ENCODE results near the gene USH2A. TPM values are rescaled to one million over a fixed set of nuclear protein-coding genes. Genes with fewer than 3 reads are reported as not detected.

USH2A gene
- total RNA-seq, 1 experiment from 2014 or later, result not detected

- Histone ChIP-seq H3K9ac (ENCODE audit: low read length) (no peak overlapping the region), H3K36me3 (ENCODE audit: control insufficient read depth in 1 of 2, insufficient read depth in 2 of 2, low read length in 2 of 2) (no peaks in the 10 kb centered on the region), H3K79me2 (ENCODE audit: insufficient read depth, low read length) (no peaks in the 10 kb centered on the region), H3K4me2 (ENCODE audit: low read length) (no peak overlapping the region), H3K4me1 (ENCODE audit: control insufficient read depth in 1 of 2, insufficient read depth in 2 of 2, low read length in 2 of 2) (no peaks in the 10 kb centered on the region), H3K27me3 (ENCODE audit: insufficient read depth, low read length) (0 out of 2 replicates have a peak, but pooled peaks cover 4% of the 10 kb centered on the region), H3K9me2 (ENCODE audit: insufficient read depth) (no peaks in the 10 kb centered on the region), H3K4me3 (replicated peaks in 1 of 2; ENCODE audit: low read depth in 1 of 2, low read length in 2 of 2) (no peak overlapping the region), H4K20me1 (ENCODE audit: insufficient read depth) (no peaks in the 10 kb centered on the region), H2AFZ (ENCODE audit: low read depth, low read length, poor library complexity, severe bottlenecking) (no peak overlapping the region), H3K27ac (ENCODE audit: low read depth, low read length) (no peak overlapping the region), H3K9me3 (ENCODE audit: control insufficient read depth in 1 of 2, insufficient read depth in 1 of 2, low read depth in 1 of 2, low read length in 2 of 2) (no peaks in the 10 kb centered on the region)
- ATAC-seq (no peak), DNase-seq (ENCODE audit: low read depth, low spot score) (no peak)
- POLR2A ChIA-PET, result no interaction called here
- intact Hi-C loops (cut with micrococcal nuclease), result no loop called here
- CTCF ChIA-PET, result no interaction called here
- no TSS peak for BruUV-seq (replicated peaks)
- RAD21 ChIA-PET (ENCODE audit: low non-redundant PET in 1 of 2, low total read pairs in 2 of 2, uncharacterized antibody in 2 of 2, unreplicated experiment in 2 of 2), result no interaction called here
- TF ChIP-seq ZNF274 (IDR thresholded peaks at IDR 0.05; ENCODE audit: low read depth, low read length) (no peak), FOSL1 (IDR thresholded peaks at IDR 0.05; ENCODE audit: low read depth) (no peak), JUND (IDR thresholded peaks at IDR 0.05) (no peak), EGR1 (IDR thresholded peaks at IDR 0.05; ENCODE audit: low read depth) (no peak), YY1 (IDR thresholded peaks at IDR 0.05; ENCODE audit: extremely low read depth, insufficient replicate concordance, low read depth, low read length) (no peak), SRF (IDR thresholded peaks at IDR 0.05; ENCODE audit: low read depth) (no peak), RAD21 (IDR thresholded peaks at IDR 0.05; ENCODE audit: low read depth) (no peak), ZFX (IDR thresholded peaks at IDR 0.05) (no peak), SP1 (IDR thresholded peaks at IDR 0.05; ENCODE audit: low read depth) (no peak), ATF3 (IDR thresholded peaks at IDR 0.05) (no peak), ELF1 (IDR thresholded peaks at IDR 0.05; ENCODE audit: borderline replicate concordance, low read depth) (no peak), POLR2A (IDR thresholded peaks at IDR 0.05; ENCODE audit: borderline replicate concordance, extremely low read depth, insufficient read depth, insufficient read length) (no peak), EZH2 (IDR thresholded peaks at IDR 0.05) (no peak)
- TF ChIP-seq, protein P1, sequence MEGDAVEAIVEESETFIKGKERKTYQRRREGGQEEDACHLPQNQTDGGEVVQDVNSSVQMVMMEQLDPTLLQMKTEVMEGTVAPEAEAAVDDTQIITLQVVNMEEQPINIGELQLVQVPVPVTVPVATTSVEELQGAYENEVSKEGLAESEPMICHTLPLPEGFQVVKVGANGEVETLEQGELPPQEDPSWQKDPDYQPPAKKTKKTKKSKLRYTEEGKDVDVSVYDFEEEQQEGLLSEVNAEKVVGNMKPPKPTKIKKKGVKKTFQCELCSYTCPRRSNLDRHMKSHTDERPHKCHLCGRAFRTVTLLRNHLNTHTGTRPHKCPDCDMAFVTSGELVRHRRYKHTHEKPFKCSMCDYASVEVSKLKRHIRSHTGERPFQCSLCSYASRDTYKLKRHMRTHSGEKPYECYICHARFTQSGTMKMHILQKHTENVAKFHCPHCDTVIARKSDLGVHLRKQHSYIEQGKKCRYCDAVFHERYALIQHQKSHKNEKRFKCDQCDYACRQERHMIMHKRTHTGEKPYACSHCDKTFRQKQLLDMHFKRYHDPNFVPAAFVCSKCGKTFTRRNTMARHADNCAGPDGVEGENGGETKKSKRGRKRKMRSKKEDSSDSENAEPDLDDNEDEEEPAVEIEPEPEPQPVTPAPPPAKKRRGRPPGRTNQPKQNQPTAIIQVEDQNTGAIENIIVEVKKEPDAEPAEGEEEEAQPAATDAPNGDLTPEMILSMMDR (IDR thresholded peaks at IDR 0.05 in 2 of 3, conservative IDR thresholded peaks at IDR 0.05 in 1 of 3; ENCODE audit: borderline replicate concordance in 1 of 3, insufficient read depth in 1 of 3, low read depth in 2 of 3, low read length in 2 of 3), result no peak
These were observed 398.7 kb downstream of the USH2A start for GRCh38 chr1:216024546-216024945.

Measured in HCT116 (cell line).